RWPE2 (cell line): ENCODE results near the gene RASD2.
A peak's percentile ranks its signal among the peaks of the same experiment; 100 is the strongest.

Source experiments
- ATAC-seq: fragments of 200-7000 bp; cut with Tn5 transposase; 3 replicates; pipeline ENCODE4 v1.9.1; 2021; ENCODE audit warnings: low read depth
- DNase-seq: peaks from one replicate; pipeline ENCODE4 v3.0.0-alpha.2; 2020; ENCODE audit warnings: low spot score
- H3K27ac ChIP-seq: fragments of 450-650 bp; 2 replicates; pipeline ENCODE4 v1.5.1; 2017; ENCODE audit warnings: mild to moderate bottlenecking; ENCODE audit not compliant: poor library complexity, severe bottlenecking
- H3K27me3 ChIP-seq: fragments of 250-450 bp; sonication (Bioruptor Pico); 2 replicates; pipeline ENCODE4 v1.5.1; 2021; ENCODE audit warnings: mild to moderate bottlenecking, moderate library complexity; ENCODE audit not compliant: insufficient read depth, poor library complexity, severe bottlenecking
- H3K36me3 ChIP-seq: fragments of 250-450 bp; sonication (Bioruptor Pico); 2 replicates; pipeline ENCODE4 v1.5.1; 2020; ENCODE audit warnings: low read depth, mild to moderate bottlenecking, moderate library complexity
- H3K4me1 ChIP-seq: fragments of 250-450 bp; sonication (Bioruptor Pico); 2 replicates; pipeline ENCODE4 v1.5.1; 2021; ENCODE audit warnings: mild to moderate bottlenecking, moderate library complexity; ENCODE audit not compliant: insufficient read depth, poor library complexity, severe bottlenecking
- H3K4me3 ChIP-seq: fragments of 250-450 bp; sonication (Bioruptor Pico); 2 replicates; pipeline ENCODE4 v1.5.1; 2021; ENCODE audit warnings: mild to moderate bottlenecking, moderate library complexity; ENCODE audit not compliant: severe bottlenecking
- H3K9me3 ChIP-seq: fragments of 250-450 bp; sonication (Bioruptor Pico); 2 replicates; pipeline ENCODE4 v1.5.1; 2021; ENCODE audit warnings: mild to moderate bottlenecking, moderate library complexity; ENCODE audit not compliant: severe bottlenecking
- CTCF ChIP-seq: fragments of 450-650 bp; IDR thresholded peaks from one replicate; pipeline ENCODE4 v1.5.1; 2017; ENCODE audit warnings: mild to moderate bottlenecking, moderate library complexity; ENCODE audit not compliant: poor library complexity, severe bottlenecking

The RASD2 gene

GRCh38 chr22:35552196-35552842 is 11.7 kb downstream of the RASD2 start:
- Histone ChIP-seq H3K4me3 (no peak overlapping the region), H3K36me3 (no peaks in the 10 kb centered on the region), H3K4me1 (no peaks in the 10 kb centered on the region), H3K27me3 (no peaks in the 10 kb centered on the region), H3K27ac (no peak overlapping the region), H3K9me3 (no peaks in the 10 kb centered on the region)
- ATAC-seq (peak; percentile 43; the same call in 2 of the 3 replicates), DNase-seq (no peak)
- no peak for TF ChIP-seq CTCF

- Histone ChIP-seq H3K27me3 (no peaks in the 10 kb centered on the region), H3K27ac (no peak overlapping the region), H3K9me3 (no peaks in the 10 kb centered on the region), H3K4me3 (no peak overlapping the region), H3K36me3 (no peaks in the 10 kb centered on the region), H3K4me1 (no peaks in the 10 kb centered on the region)
- no peak for TF ChIP-seq CTCF
- DNase-seq = no peak
- ATAC-seq = no peak
Observed at GRCh38 chr22:35552846-35553245, 12.2 kb downstream of the RASD2 start.

- Histone ChIP-seq H3K27me3 (no peaks in the 10 kb centered on the region), H3K9me3 (no peaks in the 10 kb centered on the region), H3K36me3 (no peaks in the 10 kb centered on the region), H3K4me3 (no peak overlapping the region), H3K4me1 (no peaks in the 10 kb centered on the region), H3K27ac (no peak overlapping the region)
- no peak for DNase-seq
- no peak for ATAC-seq
- TF ChIP-seq CTCF = no peak
Observed at GRCh38 chr22:35553341-35553740, 12.7 kb downstream of the RASD2 start.

GRCh38 chr22:35554297-35554845 is 13.7 kb downstream of the RASD2 start:
- TF ChIP-seq CTCF = no peak
- H3K4me1 ChIP-seq = no peaks in the 10 kb centered on the region
- DNase-seq (no peak), ATAC-seq (no peak)
- H3K36me3 ChIP-seq = no peaks in the 10 kb centered on the region
- no peak overlapping the region for H3K4me3 ChIP-seq
- no peaks in the 10 kb centered on the region for H3K27me3 ChIP-seq
- H3K27ac ChIP-seq = no peak overlapping the region
- H3K9me3 ChIP-seq = no peaks in the 10 kb centered on the region

GRCh38 chr22:35555483-35555890 is 14.9 kb downstream of the RASD2 start:
- no peaks in the 10 kb centered on the region for H3K9me3 ChIP-seq
- no peak overlapping the region for H3K27ac ChIP-seq
- ATAC-seq (0 out of 3 replicates have a peak, but pooled peaks have one; percentile 24), DNase-seq (no peak)
- H3K4me3 ChIP-seq = no peak overlapping the region
- no peaks in the 10 kb centered on the region for H3K36me3 ChIP-seq
- no peak for TF ChIP-seq CTCF
- no peaks in the 10 kb centered on the region for H3K27me3 ChIP-seq
- no peaks in the 10 kb centered on the region for H3K4me1 ChIP-seq
